Measurements from ENCODE around the gene ATAD3A. TPM values are rescaled to one million over a fixed set of nuclear protein-coding genes. Genes with fewer than 3 reads are reported as not detected.

ATAD3A gene
- total and polyA plus RNA-seq, 9 of the 15 experiments (the other 6 are each of a cell fraction or from before 2014, with no cell fraction given) = 0.10 to 173 (median 36.7) TPM

- no peak for TF ChIP-seq NR0B1 (IDR thresholded peaks at IDR 0.05; ENCODE audit: partially characterized antibody)
- no peak; the same call in 1 of the 2 replicates for TF ChIP-seq MTA3 (IDR thresholded peaks at IDR 0.05; ENCODE audit: borderline replicate concordance)
- peak; percentile 95 for TF ChIP-seq POLR2G (IDR thresholded peaks at IDR 0.05; ENCODE audit: low read depth, low read length)
- TF ChIP-seq ESRRB (CRISPR knock-in tag; IDR thresholded peaks at IDR 0.05; ENCODE audit: borderline replicate concordance) = no peak
- no peak; the same call in 1 of the 2 replicates for TF ChIP-seq GTF2A2 (tag; IDR thresholded peaks at IDR 0.05)
- 0 out of 2 replicates have a peak, but pooled peaks have one; percentile 80 for TF ChIP-seq ZNF197 (CRISPR knock-in tag; IDR thresholded peaks at IDR 0.05; ENCODE audit: low read depth)
- peak; percentile 46 for TF ChIP-seq NEUROD1 (IDR thresholded peaks at IDR 0.05; ENCODE audit: borderline replicate concordance, low read depth, low read length, partially characterized antibody)
- no peak for TF ChIP-seq XRCC4 (IDR thresholded peaks at IDR 0.05; ENCODE audit: extremely low read depth, insufficient read depth, insufficient read length)
- TF ChIP-seq, protein P1, sequence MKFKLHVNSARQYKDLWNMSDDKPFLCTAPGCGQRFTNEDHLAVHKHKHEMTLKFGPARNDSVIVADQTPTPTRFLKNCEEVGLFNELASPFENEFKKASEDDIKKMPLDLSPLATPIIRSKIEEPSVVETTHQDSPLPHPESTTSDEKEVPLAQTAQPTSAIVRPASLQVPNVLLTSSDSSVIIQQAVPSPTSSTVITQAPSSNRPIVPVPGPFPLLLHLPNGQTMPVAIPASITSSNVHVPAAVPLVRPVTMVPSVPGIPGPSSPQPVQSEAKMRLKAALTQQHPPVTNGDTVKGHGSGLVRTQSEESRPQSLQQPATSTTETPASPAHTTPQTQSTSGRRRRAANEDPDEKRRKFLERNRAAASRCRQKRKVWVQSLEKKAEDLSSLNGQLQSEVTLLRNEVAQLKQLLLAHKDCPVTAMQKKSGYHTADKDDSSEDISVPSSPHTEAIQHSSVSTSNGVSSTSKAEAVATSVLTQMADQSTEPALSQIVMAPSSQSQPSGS (CRISPR knock-in tag; IDR thresholded peaks at IDR 0.05) = peak; percentile 56
- no peak for TF ChIP-seq ARID3B (CRISPR knock-in tag; IDR thresholded peaks at IDR 0.05; ENCODE audit: borderline replicate concordance)
- TF ChIP-seq RBM14 (IDR thresholded peaks at IDR 0.05; ENCODE audit: borderline replicate concordance, insufficient read depth, low read depth, low read length) = peak; percentile 80; the same call in 1 of the 2 replicates
- TF ChIP-seq PRMT5 (CRISPR knock-in tag; IDR thresholded peaks at IDR 0.05) = peak; percentile 64; the same call in 1 of the 2 replicates
- TF ChIP-seq CREB5 (CRISPR knock-in tag; IDR thresholded peaks at IDR 0.05) = no peak
- TF ChIP-seq SMARCB1 (IDR thresholded peaks at IDR 0.05; ENCODE audit: insufficient read length, low read depth) = no peak
- TF ChIP-seq, protein P2, sequence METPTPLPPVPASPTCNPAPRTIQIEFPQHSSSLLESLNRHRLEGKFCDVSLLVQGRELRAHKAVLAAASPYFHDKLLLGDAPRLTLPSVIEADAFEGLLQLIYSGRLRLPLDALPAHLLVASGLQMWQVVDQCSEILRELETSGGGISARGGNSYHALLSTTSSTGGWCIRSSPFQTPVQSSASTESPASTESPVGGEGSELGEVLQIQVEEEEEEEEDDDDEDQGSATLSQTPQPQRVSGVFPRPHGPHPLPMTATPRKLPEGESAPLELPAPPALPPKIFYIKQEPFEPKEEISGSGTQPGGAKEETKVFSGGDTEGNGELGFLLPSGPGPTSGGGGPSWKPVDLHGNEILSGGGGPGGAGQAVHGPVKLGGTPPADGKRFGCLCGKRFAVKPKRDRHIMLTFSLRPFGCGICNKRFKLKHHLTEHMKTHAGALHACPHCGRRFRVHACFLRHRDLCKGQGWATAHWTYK (CRISPR knock-in tag; IDR thresholded peaks at IDR 0.05) = peak; percentile 22; the same call in 1 of the 2 replicates
- TF ChIP-seq ZNF146 (CRISPR knock-in tag; IDR thresholded peaks at IDR 0.05; ENCODE audit: unreplicated experiment) = peak; percentile 17
Measured at GRCh38 chr1:1573843-1574720, 62.1 kb downstream of the ATAD3A start (continued).

Measured in K562 (cell line).